Smooth muscle cell of trachea (primary cell): ENCODE data around the gene PRAMEF1. TPM values are rescaled to one million over a fixed set of nuclear protein-coding genes. Genes with fewer than 3 reads are reported as not detected.

Experiments used
- total RNA-seq: library from RNA; depleted of rRNA; stranded (reverse); fragments of >200 nt; gene quantifications from 2 replicates; pipeline ENCODE4 v1.2.1, GENCODE V29; 2014

The PRAMEF1 gene
- total RNA-seq: not detected in 2 replicates

GRCh38 chr1:12791097-12791496 is at the start of gene PRAMEF1:
Gene PRAMEF1, plus strand, starts transcription at chr1:12791397. Its CDS starts 1,831 bp downstream, at chr1:12793228.

DNA sequence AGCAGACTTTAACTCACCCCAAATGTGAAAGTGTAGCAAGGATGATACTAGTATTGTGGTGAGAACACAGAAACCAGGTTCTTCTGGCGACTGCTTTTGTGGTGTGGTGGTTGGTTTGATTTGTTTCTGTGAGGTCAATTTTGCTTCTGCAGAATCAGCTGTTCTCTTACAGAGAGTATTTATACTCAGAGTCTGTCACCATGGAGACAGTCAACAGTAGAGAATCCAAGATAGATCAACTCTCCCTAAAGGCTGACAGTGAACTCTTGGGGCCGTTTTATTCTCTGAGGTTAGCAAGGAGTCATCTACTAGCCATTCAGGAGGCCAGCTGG is 45.2 kb upstream of the PRAMEF1 start, which contains the start of gene CFAP107:
TSS of gene CFAP107 (plus strand) at position 209 of the 332 bp plus-strand sequence. CDS start 231 bp downstream, outside the sequence.

GRCh38 chr1:12773438-12773837 is 17.8 kb upstream of the PRAMEF1 start, which contains the start of gene PRAMEF12:
Gene PRAMEF12, plus strand, starts transcription at chr1:12773738. Its CDS starts 1,130 bp downstream, at chr1:12774868.

DNA sequence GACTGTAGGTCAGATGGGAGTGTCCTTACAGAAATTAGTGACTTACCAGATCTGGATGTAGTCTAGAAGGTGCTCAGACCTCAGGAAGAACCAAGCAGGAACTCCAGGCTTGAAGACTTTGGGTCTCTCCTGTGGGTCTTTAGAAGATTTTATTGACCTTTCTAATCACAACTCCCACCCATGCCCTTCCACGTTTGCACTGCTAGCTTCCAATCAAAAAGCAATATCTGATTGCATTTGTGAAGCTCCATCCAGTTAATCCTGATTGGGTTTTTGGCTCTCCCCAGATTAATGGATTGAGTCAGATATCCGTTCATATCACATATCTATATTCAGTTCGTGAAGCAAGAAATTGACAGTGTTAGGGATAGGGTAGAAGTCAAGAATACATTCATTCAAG is 40.1 kb downstream of the PRAMEF1 start, which contains the start of gene PRAMEF11:
TSS of gene PRAMEF11 (minus strand) at position 101 of the 400 bp plus-strand sequence. CDS start 2,621 bp downstream, outside the sequence.

Other genes starting within 250 kb of the PRAMEF1 start
- gene DHRS3, start 173.2 kb upstream of the PRAMEF1 start, total RNA-seq: 52.5 and 174 TPM in 2 replicates
- not detected in 2 replicates for gene AADACL4, start 147.3 kb upstream of the PRAMEF1 start, total RNA-seq
- not detected in 2 replicates for gene AADACL3, start 75.3 kb upstream of the PRAMEF1 start, total RNA-seq
- gene CFAP107, start 45.2 kb upstream of the PRAMEF1 start, total RNA-seq: under 0.01 TPM in 1 of 2 replicates, not detected in the other
- not detected in 2 replicates for gene PRAMEF12, start 17.7 kb upstream of the PRAMEF1 start, total RNA-seq
- not detected in 2 replicates for gene PRAMEF11, start 40.0 kb downstream of the PRAMEF1 start, total RNA-seq
- gene HNRNPCL1, start 57.3 kb downstream of the PRAMEF1 start, total RNA-seq: not detected in 2 replicates
- gene PRAMEF2, start 65.7 kb downstream of the PRAMEF1 start, total RNA-seq: not detected in 2 replicates
- gene PRAMEF4, start 94.8 kb downstream of the PRAMEF1 start, total RNA-seq: not detected in 2 replicates
- gene PRAMEF10, start 106.9 kb downstream of the PRAMEF1 start, total RNA-seq: not detected in 2 replicates
- gene PRAMEF7, start 125.2 kb downstream of the PRAMEF1 start, total RNA-seq: not detected in 2 replicates
- not detected in 2 replicates for gene PRAMEF6, start 156.2 kb downstream of the PRAMEF1 start, total RNA-seq